ENCODE measurements around the gene HPS4. TPM values are rescaled to one million over a fixed set of nuclear protein-coding genes. Genes with fewer than 3 reads are reported as not detected.

The HPS4 gene
- total RNA-seq, 1 experiment from 2014 or later, result 35.4 TPM

Other genes with a start within 250 kb of the HPS4 start
- gene ASPHD2, start 54.5 kb downstream of the HPS4 start, total RNA-seq (2021; ENCODE audit: unreplicated experiment), result 4.1 TPM
- gene SRRD, start 94 bp upstream of the HPS4 start, total RNA-seq (2021; ENCODE audit: unreplicated experiment), result 30.4 TPM
- 28.1 TPM for gene TFIP11, start 28.7 kb upstream of the HPS4 start, total RNA-seq (2021; ENCODE audit: unreplicated experiment)
- gene TPST2, start 106.3 kb upstream of the HPS4 start, total RNA-seq (2021; ENCODE audit: unreplicated experiment), result 11.8 TPM
- gene CRYBB1, start 134.2 kb upstream of the HPS4 start, total RNA-seq (2021; ENCODE audit: unreplicated experiment), result not detected
- gene CRYBA4, start 138.2 kb upstream of the HPS4 start, total RNA-seq (2021; ENCODE audit: unreplicated experiment), result not detected
- 0.54 TPM for gene MIAT, start 173.8 kb upstream of the HPS4 start, total RNA-seq (2021; ENCODE audit: unreplicated experiment)